Transverse colon (tissue), 4 donors: ENCODE measurements around the gene PTPRC. TPM values are rescaled to one million over a fixed set of nuclear protein-coding genes. Genes with fewer than 3 reads are reported as not detected.

ENCODE experiments used
- DNase-seq: peaks from one replicate; pipeline ENCODE4 v3.0.0-alpha.2; 2019
- H3K27ac ChIP-seq, 4 donors: fragments of 200-600 bp; sonication (generic); 2 replicates each; pipeline ENCODE4 v1.5.1; 2016 to 2018; ENCODE audit warnings: inconsistent platforms in 4 of 4
- H3K27me3 ChIP-seq: fragments of 200-600 bp; sonication (generic); 2 replicates; pipeline ENCODE4 v1.5.1; 2017; ENCODE audit warnings: inconsistent platforms
- H3K36me3 ChIP-seq, 4 donors: fragments of 200-600 bp; sonication (generic); 2 replicates each; pipeline ENCODE4 v1.5.1; 2017 to 2019; ENCODE audit warnings: inconsistent platforms in 4 of 4
- H3K4me1 ChIP-seq, 4 donors: fragments of 200-600 bp; sonication (generic); 2 replicates each; pipeline ENCODE4 v1.5.1; 2017 to 2020; ENCODE audit warnings: inconsistent platforms in 4 of 4
- H3K4me3 ChIP-seq, 4 donors: fragments of 200-600 bp; sonication (generic); 1 replicate in 1 of 4; 2 replicates in 3 of 4; pipeline versions ENCODE4 v1.5.1 to v1.6.1; 2017 to 2019; ENCODE audit warnings: inconsistent platforms in 4 of 4
- H3K9me3 ChIP-seq, 2 donors: fragments of 200-600 bp; sonication (generic); 2 replicates each; pipeline ENCODE4 v1.5.1; 2017 to 2019; ENCODE audit warnings: inconsistent platforms in 2 of 2
- CTCF ChIP-seq, 5 experiments: fragments of 200-600 bp in 3 of 5; fragments of 450-650 bp in 2 of 5; sonication (generic) in 3 of 5; IDR thresholded peaks; 1 replicate in 2 of 5; 2 replicates in 3 of 5; pipeline ENCODE4 v1.5.1; 2016 to 2017; ENCODE audit warnings: antibody characterized with exemption in 5 of 5, inconsistent platforms in 3 of 5, mild to moderate bottlenecking in 2 of 5, moderate library complexity in 1 of 5
- EP300 ChIP-seq: sonication (generic); formaldehyde crosslinking; IDR thresholded peaks from one replicate; pipeline ENCODE4 v1.6.1; 2017; ENCODE audit warnings: antibody characterized with exemption, low read depth
- POLR2A ChIP-seq: fragments of 450-650 bp; IDR thresholded peaks from one replicate; pipeline ENCODE4 v1.6.1; 2016; ENCODE audit warnings: antibody characterized with exemption, mild to moderate bottlenecking, moderate library complexity
- POLR2AphosphoS5 ChIP-seq, 3 donors: sonication (generic); formaldehyde crosslinking; IDR thresholded peaks; one replicate each; pipeline ENCODE4 v1.6.1; 2016; ENCODE audit warnings: antibody characterized with exemption in 3 of 3
- WGBS, 2 donors: methylation state at CpG; one replicate each; pipeline ENCODE4 v1.1.5; 2018; ENCODE audit warnings: low coverage in 1 of 2; 5-methylcytosine and 5-hydroxymethylcytosine counted together
- in situ Hi-C, 4 donors: fragments of 200-750 bp; cut with MboI; loops; one replicate each; pipeline versions ENCODE4 v1.15.0 to v1.15.1; 2017; ENCODE audit warnings: low sequenced_read_pairs in 3 of 4, low pct_ligation_motif_present in 1 of 4, low pct_unique_long_range_greater_than_20kb in 1 of 4
- intact Hi-C: fragments of 100-400 bp; cut with DNase I; formaldehyde crosslinking; loops from one replicate; pipeline ENCODE4 v1.15.1; 2023; ENCODE audit warnings: low total_unique reads
- total RNA-seq, 4 donors: library from RNA; depleted of rRNA; stranded (reverse); fragments of >200 nt; gene quantifications; one replicate each; pipeline ENCODE4 v1.1.0, GENCODE V29; 2016

Gene PTPRC
- total RNA-seq, 4 donors from 2014 or later = 6.4 to 50.7 (median 25.6) TPM

GRCh38 chr1:198667807-198668206 is 29.0 kb downstream of the PTPRC start:
- no peaks in the 10 kb centered on the region for H3K9me3 ChIP-seq
- no peak overlapping the region for H3K27ac ChIP-seq
- in situ Hi-C loops (no loop called here), intact Hi-C loops (no loop called here)
- H3K4me1 ChIP-seq = no peaks in the 10 kb centered on the region
- H3K27me3 ChIP-seq = no peaks in the 10 kb centered on the region
- no peak overlapping the region for H3K4me3 ChIP-seq
- no peak for TF ChIP-seq CTCF (IDR thresholded peaks at IDR 0.05)
- TF ChIP-seq POLR2AphosphoS5 (IDR thresholded peaks at IDR 0.05) = no peak
- TF ChIP-seq EP300 = no peak
- no peak for TF ChIP-seq POLR2A
- no peak for DNase-seq
- H3K36me3 ChIP-seq = no peaks in the 10 kb centered on the region

GRCh38 chr1:198669023-198669698 is 30.3 kb downstream of the PTPRC start:
- DNase-seq = no peak
- H3K4me3 ChIP-seq = no peak overlapping the region
- TF ChIP-seq POLR2A = no peak
- TF ChIP-seq CTCF (IDR thresholded peaks at IDR 0.05) = no peak
- no peak for TF ChIP-seq EP300
- no peak for TF ChIP-seq POLR2AphosphoS5 (IDR thresholded peaks at IDR 0.05)
- no peaks in the 10 kb centered on the region for H3K36me3 ChIP-seq
- 67 to 75% methylated on average over 5 of the region's 5 CpGs for WGBS, 2 donors
- H3K27ac ChIP-seq = no peak overlapping the region
- no peaks in the 10 kb centered on the region for H3K9me3 ChIP-seq
- no peaks in the 10 kb centered on the region for H3K4me1 ChIP-seq
- intact Hi-C loops (no loop called here), in situ Hi-C loops (no loop called here)
- no peaks in the 10 kb centered on the region for H3K27me3 ChIP-seq

GRCh38 chr1:198669771-198670170 is 30.9 kb downstream of the PTPRC start:
- no peak for DNase-seq
- intact Hi-C loops (no loop called here), in situ Hi-C loops (no loop called here)
- Histone ChIP-seq H3K27me3 (no peaks in the 10 kb centered on the region), H3K36me3 (no peaks in the 10 kb centered on the region), H3K4me3 (no peak overlapping the region), H3K9me3 (no peaks in the 10 kb centered on the region), H3K4me1 (no peaks in the 10 kb centered on the region), H3K27ac (no peak overlapping the region)
- TF ChIP-seq CTCF (IDR thresholded peaks at IDR 0.05) (no peak), EP300 (no peak), POLR2A (no peak), POLR2AphosphoS5 (IDR thresholded peaks at IDR 0.05) (no peak)
- WGBS, 2 donors = 78 to 85% methylated on average over 2 of the region's 2 CpGs

- Histone ChIP-seq H3K4me3 (no peak overlapping the region), H3K9me3 (no peaks in the 10 kb centered on the region), H3K4me1 (no peaks in the 10 kb centered on the region), H3K27ac (no peak overlapping the region), H3K27me3 (no peaks in the 10 kb centered on the region), H3K36me3 (no peaks in the 10 kb centered on the region)
- intact Hi-C loops (no loop called here), in situ Hi-C loops (no loop called here)
- TF ChIP-seq CTCF (IDR thresholded peaks at IDR 0.05) (no peak), EP300 (no peak)
- DNase-seq = no peak
- WGBS, 2 donors = 54 to 62% methylated on average over 1 of the region's 1 CpG
Observed at GRCh38 chr1:198671136-198671535, 32.3 kb downstream of the PTPRC start.
